DMS114 treated with DMSO at 0.1 percent for 48 hours (cell line): ENCODE data around the gene EZH1.

Experiments used
- DNase-seq: peaks from one replicate; lab custom pipeline; 2025; ENCODE audit not compliant: unreplicated experiment; lab: John Stamatoyannopoulos, UW

The EZH1 gene

DNA sequence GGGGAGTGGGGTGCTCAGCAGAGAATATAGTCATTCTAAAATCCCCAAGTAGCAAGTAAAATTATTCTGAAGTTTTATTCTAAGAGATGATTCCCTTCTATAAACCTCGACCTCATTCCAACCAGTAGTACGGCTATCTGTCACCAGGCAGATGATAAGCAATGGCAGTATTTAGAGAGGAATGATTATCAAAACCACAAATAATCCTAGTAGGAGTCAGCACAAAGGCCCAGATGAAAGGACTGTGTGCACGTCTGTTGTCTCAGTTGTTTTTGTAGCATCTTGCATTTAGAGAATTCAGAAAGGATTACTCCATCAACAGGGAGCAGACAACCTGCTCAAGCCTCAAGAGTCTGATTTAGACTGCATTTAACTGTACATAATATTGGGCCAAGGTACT, 21.2 kb downstream of the EZH1 start:
- no peak for DNase-seq

DNA sequence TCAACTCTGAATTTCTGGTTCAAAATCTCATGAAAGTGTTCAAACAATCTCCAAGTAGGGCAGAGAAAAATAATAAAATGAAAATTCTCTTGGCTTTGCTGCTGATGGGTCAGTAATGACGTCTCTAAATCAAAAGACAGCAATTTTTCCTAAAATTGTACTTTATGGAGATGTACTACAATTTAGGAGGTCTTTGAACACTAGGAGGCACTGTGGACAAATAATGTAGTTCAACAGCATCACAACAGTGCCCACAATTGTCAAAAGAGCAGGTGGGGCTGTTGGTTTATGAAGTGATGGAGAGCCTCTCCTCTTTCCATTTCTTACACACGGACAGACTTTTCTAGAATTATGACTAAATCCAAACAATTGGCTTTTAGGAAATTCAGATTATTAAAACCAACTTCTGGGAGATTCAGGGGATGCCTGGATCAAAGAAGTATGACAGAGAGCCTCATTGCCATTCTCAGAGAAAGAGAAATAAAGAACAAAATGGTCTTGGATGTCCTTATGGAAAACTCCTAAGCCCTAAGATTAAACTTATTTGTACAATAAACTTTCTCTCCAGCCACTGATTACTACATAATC, 23.8 kb downstream of the EZH1 start:
- DNase-seq: peak; percentile 48

DNA sequence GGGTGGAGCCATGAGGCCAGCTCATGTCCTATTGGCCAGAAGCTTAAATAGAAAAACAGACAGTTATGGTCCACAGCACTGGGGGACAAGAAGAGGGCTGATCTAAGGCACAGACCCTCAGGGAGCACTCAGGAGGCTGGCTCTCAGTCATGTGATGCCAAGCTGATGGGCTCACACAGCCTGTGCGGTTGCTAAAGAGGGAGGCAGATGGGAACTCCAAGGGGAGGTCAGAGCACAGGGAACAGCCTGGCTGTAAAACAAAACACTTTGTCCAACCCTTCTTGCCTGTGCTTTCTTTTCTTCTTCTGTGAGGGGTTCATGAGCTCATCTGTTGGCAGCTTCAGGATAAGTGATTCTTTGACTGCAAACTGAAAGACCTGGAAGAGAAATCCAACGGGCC, 35.3 kb downstream of the EZH1 start:
- no peak for DNase-seq

DNA sequence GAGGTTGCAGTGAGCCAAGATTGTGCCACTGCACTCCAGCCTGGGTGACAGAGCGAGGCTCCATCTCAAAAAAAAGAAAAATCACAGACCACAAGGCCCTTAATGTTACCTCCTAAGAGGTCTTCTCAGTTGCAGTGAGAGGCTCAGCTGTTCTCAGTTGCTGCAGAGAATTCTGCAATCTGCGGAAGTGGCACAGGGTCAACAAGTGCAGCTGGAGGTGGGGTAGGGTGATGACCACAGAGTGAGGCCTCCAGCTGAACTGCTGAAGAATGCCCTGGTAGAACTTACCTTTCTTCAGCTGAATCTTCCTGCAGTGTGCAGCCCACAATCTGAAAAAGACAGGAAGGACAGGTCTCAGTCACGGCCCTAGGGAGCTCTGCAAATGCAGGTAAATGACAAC, 36.3 kb downstream of the EZH1 start:
- DNase-seq: no peak

DNA sequence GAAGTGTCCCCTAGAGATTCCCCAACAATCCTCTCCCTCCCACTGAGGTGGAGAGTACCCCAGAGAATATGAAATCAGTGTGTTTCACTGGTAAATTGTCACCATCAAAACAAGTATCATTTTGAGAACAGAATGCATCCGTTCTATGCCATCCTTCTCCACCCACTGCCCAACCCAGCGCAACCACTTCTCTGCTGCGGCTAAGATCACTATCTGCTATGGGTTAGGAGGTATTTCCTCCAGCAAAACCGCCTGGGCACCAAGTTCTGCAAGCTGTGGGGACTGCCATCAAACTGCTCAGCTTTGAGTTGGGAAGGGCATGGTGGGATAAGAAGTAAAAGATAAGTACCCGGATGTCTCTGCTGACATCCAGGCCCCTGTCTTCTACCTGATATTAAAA, 38.1 kb downstream of the EZH1 start:
- no peak for DNase-seq

DNA sequence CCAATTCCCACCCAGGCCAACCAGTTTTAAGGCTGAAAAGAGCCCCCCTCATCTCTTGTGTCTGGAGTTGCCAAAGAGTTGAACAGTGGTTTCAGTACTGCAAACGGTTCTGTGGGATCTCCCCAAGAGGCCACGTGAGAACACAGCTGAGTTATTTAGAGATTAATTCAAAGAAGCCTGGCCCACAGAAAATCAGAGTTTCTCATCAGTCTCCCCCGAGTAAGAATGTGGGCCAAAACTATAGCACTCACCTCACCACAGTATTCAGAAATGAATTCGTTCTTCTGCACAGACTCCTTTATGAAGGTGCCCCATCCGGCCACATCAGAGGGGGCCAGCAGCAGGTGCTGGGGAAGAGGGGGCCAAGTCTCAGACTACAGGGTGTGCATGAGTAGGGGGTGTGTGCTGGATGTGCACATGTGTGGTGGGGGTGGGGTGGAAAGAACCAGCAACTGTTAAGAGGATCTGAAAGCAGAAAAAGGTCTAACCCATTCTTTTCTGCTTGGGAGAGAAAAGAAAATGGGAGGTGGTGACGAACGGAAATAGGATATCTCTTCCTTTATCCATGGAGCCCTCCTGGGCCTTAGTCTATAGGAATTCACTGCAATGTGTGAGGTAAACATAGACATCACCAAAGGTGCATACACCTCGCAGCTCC, 39.9 kb downstream of the EZH1 start:
- no peak for DNase-seq

DNA sequence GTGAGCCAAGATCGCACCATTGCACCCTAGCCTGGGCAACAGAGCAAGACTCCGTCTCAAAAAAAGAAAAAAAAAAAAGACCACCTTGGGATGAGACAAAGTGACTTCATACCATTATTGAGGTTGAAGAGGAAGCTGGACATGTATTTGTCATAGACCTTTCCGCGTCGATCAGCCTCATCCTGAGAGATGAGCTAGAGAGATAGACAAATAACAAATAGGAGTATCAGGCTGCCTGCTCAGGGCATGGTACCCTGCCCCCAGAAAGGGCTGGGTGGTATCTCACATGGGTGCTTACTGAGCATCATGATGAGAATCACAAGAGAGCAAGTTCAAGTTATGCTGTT, 40.4 kb downstream of the EZH1 start:
- DNase-seq: no peak

DNA sequence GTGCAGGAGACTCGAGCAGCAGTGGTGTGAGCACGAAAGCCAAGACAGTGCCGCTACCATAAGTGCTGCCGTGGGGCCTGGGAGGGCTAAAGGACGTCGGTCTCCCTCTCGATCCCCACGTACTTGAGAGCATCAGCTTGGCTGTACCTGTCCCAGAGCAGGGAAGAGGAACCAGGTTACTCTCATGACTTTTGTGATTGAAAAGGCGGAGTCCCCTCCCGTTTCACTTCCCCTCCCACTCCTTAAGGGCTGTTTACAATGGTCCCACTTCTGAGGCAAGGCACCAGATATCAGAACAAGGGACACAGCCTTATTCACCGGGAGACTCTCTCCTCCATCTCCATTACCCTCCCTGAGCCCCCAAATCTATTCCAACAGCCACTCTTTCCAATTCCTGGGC, 42.4 kb downstream of the EZH1 start:
- no peak for DNase-seq

DNA sequence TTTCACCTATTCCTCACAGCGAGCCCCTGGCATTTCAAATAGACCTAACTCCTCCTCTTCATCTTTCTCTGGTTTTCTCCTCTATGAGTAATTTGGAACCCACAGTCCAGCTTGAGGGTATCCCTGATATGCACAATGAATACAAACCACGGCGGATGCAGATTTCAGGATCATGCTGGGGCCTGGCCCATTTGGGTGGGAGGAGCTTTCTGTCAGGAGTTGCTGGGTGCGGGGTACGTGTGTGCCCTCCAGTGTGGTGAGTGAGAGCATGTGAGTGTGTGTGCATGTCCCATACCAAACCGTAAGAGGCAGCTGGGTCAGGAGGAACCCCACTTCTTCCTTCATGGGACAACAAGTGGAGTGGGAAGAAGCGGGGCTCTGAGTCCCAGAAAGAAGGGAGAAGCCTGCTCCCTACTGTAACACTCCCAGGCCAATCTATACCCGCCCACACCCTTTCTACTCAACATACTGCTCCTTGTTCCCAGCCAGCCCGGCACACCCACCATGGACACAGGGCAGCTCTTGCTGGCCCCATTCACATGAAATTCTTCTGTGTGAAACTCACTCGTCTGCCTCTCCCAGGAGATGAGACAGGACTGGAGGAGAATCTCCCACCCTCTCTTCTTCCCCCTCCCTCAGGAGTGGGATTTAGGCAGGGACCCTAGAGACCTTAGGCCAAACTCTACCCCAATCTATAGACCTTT, 44.1 kb downstream of the EZH1 start:
- DNase-seq: no peak

DNA sequence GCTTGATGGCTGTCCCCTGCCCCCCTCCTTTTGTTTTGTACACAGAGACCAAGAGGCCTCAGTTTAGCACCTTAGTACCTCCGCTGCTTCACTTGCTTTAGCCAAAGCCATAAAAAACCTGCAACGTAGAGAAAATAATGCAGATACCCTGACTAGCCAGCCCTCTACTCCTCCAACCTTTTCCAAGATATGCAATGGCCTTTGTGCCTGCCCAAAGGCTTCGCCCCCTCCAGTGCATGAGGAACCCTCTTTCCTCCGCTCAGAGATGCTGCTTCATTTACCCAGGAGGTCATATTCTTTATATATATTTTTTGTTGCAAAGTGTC, 45.5 kb downstream of the EZH1 start:
- no peak for DNase-seq

DNA sequence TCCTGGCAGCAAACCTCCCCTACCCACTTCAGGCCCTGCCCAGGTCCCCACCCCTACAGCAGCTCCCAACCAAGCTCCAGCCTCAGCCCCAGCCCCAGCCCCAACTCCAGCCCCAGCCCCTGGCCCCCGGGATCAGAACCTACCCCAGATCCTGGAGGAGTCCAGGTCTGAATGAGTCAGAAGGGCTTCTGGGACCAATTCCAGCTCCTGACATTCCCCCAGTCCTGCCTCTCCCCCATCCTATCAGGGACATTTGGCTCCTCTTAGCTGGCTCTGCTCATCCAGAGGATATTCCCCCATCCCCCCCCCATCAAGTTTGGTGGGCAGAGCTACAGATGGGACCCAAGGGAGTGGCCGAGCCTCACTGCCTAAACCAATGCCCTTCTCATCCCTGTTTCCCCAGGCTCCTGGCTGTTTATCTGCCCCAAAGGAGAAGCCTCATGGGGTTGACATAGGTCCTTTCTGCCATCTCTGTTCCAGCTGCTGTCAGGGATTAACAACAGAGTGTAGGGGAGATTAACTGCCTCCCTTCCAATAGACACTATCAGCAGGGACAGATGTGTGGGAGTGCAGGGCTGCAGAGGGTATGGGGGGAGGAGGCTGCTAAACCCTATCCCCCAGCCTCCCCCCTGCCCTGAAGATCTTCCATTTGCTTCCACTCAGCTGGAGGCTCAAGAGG, 46.0 kb downstream of the EZH1 start:
- DNase-seq: no peak

DNA sequence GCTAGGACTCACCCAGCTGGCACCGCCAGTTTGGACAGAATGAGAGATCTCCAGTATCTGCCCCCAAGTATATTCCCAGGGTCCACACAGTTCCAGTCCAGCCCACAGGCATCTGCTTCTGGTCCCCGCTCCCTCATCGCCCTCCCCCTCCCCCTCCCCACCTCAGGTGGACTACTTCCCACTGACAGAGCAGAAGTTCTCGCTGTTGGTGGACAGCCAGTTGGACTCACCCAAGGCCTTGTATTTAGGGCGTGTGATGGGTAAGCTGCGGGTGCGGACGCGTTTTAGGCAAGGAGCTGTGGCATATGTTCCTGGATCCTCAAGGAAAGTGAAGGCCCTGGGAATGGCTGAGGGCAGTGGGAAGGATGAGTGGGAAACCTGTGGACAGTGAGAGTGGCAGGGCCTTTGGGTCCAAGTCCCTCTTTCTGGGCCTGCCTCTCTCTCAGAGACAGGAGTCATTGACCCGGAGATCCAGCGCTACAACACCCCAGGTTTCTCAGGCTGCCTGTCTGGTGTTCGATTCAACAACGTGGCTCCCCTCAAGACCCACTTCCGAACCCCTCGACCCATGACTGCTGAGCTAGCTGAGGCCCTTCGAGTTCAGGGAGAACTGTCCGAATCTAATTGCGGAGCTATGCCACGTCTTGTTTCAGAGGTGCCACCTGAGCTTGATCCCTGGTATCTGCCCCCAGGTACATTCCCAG, 47.6 kb downstream of the EZH1 start:
- no peak for DNase-seq

DNA sequence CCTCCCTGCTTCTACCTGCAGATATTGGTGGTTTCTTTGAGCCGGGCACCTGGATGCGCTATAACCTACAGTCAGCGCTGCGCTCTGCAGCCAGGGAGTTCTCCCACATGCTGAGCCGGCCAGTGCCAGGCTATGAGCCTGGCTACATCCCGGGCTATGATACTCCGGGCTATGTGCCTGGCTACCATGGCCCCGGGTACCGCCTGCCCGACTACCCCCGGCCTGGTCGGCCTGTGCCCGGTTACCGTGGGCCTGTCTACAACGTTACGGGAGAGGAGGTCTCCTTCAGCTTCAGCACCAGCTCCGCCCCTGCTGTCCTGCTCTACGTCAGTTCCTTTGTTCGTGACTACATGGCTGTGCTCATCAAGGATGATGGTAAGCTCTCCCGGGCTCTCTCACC, 49.3 kb downstream of the EZH1 start:
- DNase-seq: no peak

DNA sequence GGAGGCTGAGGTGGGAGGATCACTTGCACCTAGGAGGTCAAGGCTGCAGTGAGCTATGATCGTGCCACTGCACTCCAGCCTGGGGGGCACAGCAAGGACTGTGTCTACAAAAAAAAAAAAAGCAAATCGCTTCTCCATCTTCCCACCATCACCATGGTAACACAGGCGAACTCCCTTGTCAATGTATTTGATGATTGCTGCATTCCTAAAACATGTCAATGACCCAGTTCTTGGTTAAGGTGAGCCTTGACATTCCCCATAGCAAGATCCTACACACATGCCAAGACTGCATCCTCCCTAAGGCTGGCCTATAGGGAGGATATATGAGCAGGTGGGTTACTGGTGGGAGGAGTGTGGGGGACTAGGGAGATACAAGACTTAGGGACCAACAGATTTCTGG, 50.3 kb downstream of the EZH1 start:
- DNase-seq: no peak

DNA sequence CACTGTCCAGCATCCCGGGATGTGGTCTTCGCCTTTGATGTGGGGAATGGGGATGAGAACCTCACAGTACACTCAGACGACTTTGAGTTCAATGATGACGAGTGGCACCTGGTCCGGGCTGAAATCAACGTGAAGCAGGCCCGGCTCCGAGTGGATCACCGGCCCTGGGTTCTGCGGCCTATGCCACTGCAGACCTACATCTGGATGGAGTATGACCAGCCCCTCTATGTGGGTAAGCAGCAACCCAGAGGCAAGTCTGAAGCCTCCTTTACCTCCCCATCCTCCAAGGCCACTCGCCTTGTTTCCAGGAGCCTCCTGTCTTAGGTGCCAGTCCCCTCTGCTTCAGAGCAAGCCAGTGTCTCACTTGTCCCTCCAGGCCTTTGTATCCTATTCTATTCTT, 52.4 kb downstream of the EZH1 start:
- no peak for DNase-seq

DNA sequence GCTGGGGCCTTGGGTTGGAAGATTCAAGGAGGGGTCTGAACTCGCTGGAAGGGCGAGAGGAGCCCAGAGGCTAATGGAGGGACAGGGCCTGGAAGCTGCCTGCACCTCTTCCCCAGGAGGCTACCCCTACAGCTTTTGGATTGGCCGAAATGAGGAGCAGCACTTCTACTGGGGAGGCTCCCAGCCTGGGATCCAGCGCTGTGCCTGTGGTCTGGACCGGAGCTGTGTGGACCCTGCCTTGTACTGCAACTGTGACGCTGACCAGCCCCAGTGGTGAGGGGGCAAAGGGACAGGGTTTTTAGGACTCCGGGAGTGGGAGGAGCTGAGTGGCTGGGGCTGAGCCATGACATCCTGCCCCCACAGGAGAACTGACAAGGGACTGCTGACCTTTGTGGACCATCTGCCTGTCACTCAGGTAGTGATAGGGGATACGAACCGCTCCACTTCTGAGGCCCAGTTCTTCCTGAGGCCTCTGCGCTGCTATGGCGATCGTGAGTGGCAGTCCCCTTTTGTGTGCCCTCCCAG, 53.8 kb downstream of the EZH1 start:
- no peak for DNase-seq

DNA sequence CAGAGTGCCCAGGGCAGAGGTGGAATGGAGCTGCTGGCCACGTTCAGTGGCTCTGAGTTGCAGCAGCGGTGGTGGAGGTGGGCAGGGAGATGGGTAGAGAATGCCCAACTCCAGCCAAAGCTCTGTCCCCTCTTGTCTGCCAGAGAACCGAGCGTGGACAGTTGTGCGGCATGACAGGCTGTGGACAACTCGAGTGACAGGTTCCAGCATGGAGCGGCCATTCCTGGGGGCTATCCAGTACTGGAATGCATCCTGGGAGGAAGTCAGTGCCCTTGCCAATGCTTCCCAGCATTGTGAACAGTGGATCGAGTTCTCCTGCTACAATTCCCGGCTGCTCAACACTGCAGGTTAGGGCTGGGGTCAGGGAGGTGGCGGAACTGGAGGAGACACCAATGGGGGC, 54.2 kb downstream of the EZH1 start:
- no peak for DNase-seq

DNA sequence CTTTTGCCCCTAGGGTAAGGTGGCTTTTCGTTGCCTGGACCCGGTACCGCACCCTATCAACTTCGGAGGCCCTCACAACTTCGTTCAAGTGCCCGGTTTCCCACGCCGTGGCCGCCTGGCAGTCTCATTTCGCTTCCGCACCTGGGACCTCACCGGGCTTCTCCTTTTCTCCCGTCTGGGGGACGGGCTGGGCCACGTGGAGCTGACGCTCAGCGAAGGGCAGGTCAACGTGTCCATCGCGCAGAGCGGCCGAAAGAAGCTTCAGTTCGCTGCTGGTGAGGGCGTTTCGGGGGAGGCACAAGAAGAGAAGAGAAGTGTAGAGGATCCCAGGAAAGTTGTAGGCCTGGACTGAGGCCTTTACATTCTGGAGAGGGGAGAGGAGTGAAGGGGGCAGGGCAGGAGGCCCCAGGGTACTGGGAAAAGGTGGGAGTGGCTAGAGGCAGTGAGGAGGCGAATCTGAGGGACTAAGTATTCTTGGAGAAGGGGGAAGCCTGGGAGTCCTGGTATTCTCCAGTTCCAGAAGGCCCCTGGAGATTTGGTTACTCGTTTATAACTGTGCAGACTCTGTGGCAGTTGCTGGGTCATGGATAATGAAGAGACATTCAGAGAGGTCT, 57.0 kb downstream of the EZH1 start:
- DNase-seq: no peak

DNA sequence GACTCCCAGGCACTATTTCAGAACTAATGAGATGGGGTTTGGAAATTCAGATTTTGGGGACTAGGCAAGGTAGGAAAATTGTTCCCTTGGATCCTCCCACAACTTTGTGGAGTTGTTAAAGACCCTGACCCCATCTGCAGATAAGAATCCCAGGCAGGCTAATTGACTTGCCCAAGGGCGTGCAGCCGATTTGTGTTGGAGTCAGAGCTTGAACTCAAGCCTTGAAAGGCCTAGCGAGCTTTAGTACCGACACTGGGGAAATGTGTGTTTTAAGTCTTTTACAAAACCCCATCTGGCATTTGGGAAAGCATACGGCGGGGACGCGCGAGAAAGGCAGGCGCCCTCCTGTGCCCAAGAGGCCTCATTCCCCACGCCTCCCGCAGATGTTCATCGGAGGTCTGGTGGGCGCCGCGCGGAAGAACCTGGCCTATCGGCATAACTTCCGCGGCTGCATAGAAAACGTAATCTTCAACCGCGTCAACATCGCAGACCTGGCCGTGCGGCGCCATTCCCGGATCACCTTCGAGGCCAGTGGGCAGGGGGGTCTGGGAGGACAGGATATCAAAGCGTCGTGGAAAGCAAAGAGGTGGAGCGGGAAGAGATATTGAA, 58.2 kb downstream of the EZH1 start:
- no peak for DNase-seq

DNA sequence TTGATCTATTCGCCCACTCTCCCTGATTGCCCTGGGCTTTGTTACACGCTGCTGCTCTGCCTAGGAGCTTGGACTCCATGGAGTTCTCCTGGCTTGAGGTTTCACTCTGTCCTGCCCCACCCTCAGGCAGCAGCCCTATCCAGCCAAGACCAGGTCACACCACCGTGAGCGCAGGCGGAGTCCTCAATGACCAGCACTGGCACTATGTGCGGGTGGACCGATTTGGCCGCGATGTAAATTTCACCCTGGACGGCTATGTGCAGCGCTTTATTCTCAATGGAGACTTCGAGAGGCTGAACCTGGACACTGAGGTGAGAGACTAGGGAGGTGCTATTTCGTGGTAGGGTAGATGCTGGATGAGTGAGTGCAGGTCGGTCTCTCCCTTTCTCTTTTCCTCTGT, 59.0 kb downstream of the EZH1 start:
- DNase-seq: no peak
